GM18507 (cell line): ENCODE measurements around the gene PNMA8B.
A peak's percentile ranks its signal among the peaks of the same experiment; 100 is the strongest.

Source experiments
- DNase-seq: peaks from one replicate; pipeline ENCODE4 v3.0.0; 2011; ENCODE audit warnings: low read depth; ENCODE audit not compliant: insufficient read length; ENCODE audit errors: extremely low spot score
- FAIRE-seq: peaks from 2 replicates; lab custom pipeline; 2011; peaks lifted over from hg19 to GRCh38; lab: Jason Lieb, UNC

The PNMA8B gene

GRCh38 chr19:46489445-46490272 is 6.0 kb downstream of the PNMA8B start:
- FAIRE-seq (no peak), DNase-seq (no peak)

- DNase-seq, result no peak
- FAIRE-seq, result no peak
These were observed 7.1 kb downstream of the PNMA8B start for GRCh38 chr19:46488551-46488950.

- peak; percentile 81 for FAIRE-seq
- DNase-seq, result peak; percentile 67
These were observed 7.7 kb downstream of the PNMA8B start for GRCh38 chr19:46487802-46488445.

- FAIRE-seq (no peak), DNase-seq (no peak)
These were observed 8.4 kb downstream of the PNMA8B start for GRCh38 chr19:46487178-46487801.

GRCh38 chr19:46486358-46486757 is 9.3 kb downstream of the PNMA8B start:
- DNase-seq (no peak), FAIRE-seq (no peak)

GRCh38 chr19:46484656-46485055 is 11.0 kb downstream of the PNMA8B start:
- no peak for DNase-seq
- no peak for FAIRE-seq

- FAIRE-seq, result no peak
- no peak for DNase-seq
These were observed 13.0 kb downstream of the PNMA8B start for GRCh38 chr19:46482631-46483030.

- no peak for FAIRE-seq
These were observed 13.7 kb downstream of the PNMA8B start for GRCh38 chr19:46481947-46482346.

GRCh38 chr19:46481223-46481848 is 14.3 kb downstream of the PNMA8B start:
- DNase-seq (no peak), FAIRE-seq (no peak)

More at GRCh38 chr19:46481947-46482346, 13.7 kb downstream of the PNMA8B start:
- no peak for DNase-seq

GRCh38 chr19:46480415-46480814 is 15.3 kb downstream of the PNMA8B start:
- DNase-seq (no peak), FAIRE-seq (no peak)

- FAIRE-seq, result no peak
- DNase-seq, result no peak
These were observed 17.2 kb downstream of the PNMA8B start for GRCh38 chr19:46478356-46478986.

- DNase-seq (no peak), FAIRE-seq (no peak)
These were observed 19.7 kb downstream of the PNMA8B start for GRCh38 chr19:46475986-46476385.

GRCh38 chr19:46474211-46474610 is 21.5 kb downstream of the PNMA8B start:
- FAIRE-seq, result no peak

GRCh38 chr19:46472592-46472991 is 23.1 kb downstream of the PNMA8B start:
- no peak for FAIRE-seq

More at GRCh38 chr19:46474211-46474610, 21.5 kb downstream of the PNMA8B start:
- DNase-seq, result no peak

GRCh38 chr19:46471811-46472543 is 23.7 kb downstream of the PNMA8B start:
- DNase-seq (no peak), FAIRE-seq (no peak)

More at GRCh38 chr19:46472592-46472991, 23.1 kb downstream of the PNMA8B start:
- no peak for DNase-seq

- FAIRE-seq, result no peak
- DNase-seq, result no peak
These were observed 24.4 kb downstream of the PNMA8B start, which contains the start of gene PNMA8A for GRCh38 chr19:46471116-46471733. Gene PNMA8A (minus strand): TSS chr19:46471563. CDS start chr19:46471035, 528 bp downstream.

- FAIRE-seq (no peak), DNase-seq (no peak)
These were observed 25.3 kb downstream of the PNMA8B start for GRCh38 chr19:46470376-46470775.

GRCh38 chr19:46469541-46470185 is 26.0 kb downstream of the PNMA8B start:
- no peak for FAIRE-seq

More at GRCh38 chr19:46469541-46470185, 26.0 kb downstream of the PNMA8B start:
- no peak for DNase-seq
